GM12874 (cell line): Measurements from ENCODE around the gene CCDC186.

Experiments used
- TF ChIP-seq, protein P1 (sequence below): IDR thresholded peaks from 2 replicates; pipeline ENCODE4 v1.5.1; 2011; ENCODE audit warnings: low read depth, mild to moderate bottlenecking, control low read depth, low read length, moderate library complexity; ENCODE audit not compliant: insufficient read depth

The CCDC186 gene

DNA sequence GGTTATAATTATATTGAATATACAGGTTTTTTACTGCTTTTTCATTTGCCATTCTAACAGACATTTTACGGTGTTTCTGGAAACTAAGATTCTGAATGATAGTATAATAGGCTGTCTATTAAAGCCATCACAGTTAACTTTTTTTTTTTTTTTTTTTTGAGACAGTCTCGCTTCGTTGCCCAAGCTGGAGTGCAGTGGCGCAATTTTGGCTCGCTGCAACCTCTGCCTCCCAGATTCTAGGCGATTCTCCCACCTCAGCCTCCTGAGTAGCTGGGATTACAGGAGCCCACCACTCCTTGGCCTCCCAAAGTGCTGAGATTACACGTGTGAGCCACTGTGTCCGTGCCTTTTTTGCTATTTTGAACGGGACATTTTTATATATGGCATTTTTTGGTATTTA is 9.6 kb upstream of the CCDC186 start:
- TF ChIP-seq, protein P1, sequence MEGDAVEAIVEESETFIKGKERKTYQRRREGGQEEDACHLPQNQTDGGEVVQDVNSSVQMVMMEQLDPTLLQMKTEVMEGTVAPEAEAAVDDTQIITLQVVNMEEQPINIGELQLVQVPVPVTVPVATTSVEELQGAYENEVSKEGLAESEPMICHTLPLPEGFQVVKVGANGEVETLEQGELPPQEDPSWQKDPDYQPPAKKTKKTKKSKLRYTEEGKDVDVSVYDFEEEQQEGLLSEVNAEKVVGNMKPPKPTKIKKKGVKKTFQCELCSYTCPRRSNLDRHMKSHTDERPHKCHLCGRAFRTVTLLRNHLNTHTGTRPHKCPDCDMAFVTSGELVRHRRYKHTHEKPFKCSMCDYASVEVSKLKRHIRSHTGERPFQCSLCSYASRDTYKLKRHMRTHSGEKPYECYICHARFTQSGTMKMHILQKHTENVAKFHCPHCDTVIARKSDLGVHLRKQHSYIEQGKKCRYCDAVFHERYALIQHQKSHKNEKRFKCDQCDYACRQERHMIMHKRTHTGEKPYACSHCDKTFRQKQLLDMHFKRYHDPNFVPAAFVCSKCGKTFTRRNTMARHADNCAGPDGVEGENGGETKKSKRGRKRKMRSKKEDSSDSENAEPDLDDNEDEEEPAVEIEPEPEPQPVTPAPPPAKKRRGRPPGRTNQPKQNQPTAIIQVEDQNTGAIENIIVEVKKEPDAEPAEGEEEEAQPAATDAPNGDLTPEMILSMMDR, result no peak

DNA sequence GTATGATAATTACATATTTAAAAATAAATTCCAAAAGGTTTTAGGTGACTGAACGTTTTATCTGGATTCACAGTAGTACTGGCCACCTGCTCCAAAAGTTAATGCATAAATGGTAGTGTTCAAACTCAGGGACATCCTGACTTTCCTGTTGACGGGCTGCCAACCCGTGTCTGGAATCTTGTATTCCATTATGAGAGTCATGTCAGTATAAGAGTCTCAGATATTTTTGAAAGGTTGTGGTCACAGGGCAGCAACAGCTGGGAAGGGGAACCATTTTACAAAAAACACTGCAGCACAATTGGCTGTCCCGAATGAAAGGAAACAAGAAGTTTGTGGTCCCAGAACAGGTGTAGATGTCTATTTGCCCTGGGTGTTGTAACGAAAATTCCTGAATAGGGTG is 8.0 kb upstream of the CCDC186 start:
- TF ChIP-seq, protein P1, result no peak

DNA sequence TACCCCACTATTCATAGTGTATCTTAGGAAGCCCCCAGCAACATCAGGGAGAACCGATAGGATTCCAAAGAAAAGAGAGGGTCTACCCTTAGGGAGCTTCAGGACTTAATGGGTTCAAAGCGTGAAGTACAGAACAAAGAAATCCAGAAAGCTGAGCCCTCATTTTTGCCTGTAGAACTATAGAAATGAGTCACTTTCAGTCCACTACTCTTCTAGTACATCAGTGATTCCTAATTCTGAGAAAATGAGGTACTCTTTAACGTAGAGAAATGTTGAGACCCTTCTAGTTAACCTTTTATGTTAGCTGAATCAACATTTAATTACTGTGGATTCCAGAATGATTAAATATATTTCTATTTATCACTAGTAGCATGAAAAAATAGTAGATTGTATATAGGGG is 6.9 kb upstream of the CCDC186 start:
- TF ChIP-seq, protein P1, result no peak

DNA sequence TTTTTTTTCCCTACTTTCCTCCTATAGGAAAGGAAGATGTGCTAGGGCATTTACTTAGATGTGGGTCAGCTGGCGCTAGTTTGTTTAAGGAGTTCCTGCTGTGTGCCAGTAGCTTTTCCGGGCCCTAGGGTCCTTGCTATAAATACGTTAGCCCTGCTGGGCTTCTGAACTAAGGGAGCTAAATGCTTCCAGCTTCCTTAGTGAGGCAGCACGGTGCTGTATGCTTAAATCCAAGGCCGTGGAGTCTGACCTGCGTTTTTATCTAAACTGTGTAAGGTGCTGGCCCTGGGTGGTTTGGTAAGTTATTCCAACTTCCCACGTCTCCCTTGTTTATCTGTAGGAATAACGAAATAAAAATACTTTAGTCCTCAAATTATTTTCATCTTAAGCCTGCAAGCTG is 5.7 kb upstream of the CCDC186 start:
- TF ChIP-seq, protein P1, result no peak

DNA sequence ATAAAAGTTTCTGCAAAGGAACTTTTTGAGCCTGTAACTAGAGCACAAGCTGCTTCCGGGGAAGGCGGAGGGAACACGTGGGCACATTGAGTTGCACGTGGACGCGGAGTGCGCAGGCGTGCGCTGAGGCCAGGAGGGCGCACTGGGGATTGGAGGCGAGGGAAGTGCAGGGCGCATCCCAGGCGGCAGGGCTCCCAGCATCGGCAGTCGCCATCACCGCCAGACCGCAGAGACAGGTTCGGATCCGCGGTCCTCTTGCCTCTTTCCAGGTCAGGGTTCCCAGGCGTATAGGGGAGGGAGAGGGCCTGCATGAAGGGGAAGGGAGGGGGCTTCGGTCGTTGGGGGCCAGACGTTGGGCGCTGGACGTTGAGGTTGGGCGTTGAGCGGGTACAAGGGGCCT is 5.1 kb upstream of the CCDC186 start, which contains the start of gene TDRD1:
Gene TDRD1 (plus strand): TSS at position 206 of the 400 bp plus-strand sequence. CDS start 8,479 bp downstream, outside the sequence.
- TF ChIP-seq, protein P1, result no peak

DNA sequence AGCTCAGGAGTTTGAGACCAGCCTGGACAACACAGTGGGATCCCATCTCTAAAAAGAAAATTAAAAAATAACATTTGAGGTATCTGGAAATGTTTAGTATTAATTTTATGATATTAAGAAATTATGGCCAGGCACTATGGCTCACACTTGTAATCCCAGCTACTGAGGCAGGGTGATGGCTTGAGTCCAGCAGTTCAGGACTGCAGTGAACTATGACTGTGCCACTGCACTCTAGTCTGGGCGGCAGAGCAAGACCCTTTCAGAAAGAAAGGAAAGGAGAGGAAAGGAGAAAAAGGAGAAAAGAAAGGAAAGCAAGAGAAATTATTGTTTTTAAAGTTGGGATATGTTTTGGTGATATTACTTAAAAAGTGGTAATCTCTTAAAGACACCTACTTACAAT is 2.5 kb upstream of the CCDC186 start:
- TF ChIP-seq, protein P1, result no peak

DNA sequence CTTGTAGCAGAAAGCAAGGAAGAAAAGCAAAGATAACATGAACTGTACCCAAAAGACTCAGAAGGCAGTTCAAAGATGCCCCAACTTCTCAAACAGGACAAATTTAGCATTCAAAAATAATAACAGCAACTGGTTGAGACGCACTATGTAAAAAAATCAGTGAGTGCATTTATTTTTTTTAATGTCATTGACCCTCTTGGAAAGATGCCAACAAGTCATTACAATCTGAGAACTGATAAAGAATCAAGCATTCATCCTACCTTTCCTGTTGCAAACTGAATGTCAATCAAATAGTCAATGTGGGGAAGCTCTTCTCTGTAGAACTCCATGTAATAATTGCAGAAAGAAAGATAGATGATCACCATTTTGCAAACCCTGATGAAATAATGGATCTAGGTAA is 1.7 kb upstream of the CCDC186 start:
- TF ChIP-seq, protein P1, result no peak
